ENCODE data around the gene SMIM11.

- TF ChIP-seq, protein P1, sequence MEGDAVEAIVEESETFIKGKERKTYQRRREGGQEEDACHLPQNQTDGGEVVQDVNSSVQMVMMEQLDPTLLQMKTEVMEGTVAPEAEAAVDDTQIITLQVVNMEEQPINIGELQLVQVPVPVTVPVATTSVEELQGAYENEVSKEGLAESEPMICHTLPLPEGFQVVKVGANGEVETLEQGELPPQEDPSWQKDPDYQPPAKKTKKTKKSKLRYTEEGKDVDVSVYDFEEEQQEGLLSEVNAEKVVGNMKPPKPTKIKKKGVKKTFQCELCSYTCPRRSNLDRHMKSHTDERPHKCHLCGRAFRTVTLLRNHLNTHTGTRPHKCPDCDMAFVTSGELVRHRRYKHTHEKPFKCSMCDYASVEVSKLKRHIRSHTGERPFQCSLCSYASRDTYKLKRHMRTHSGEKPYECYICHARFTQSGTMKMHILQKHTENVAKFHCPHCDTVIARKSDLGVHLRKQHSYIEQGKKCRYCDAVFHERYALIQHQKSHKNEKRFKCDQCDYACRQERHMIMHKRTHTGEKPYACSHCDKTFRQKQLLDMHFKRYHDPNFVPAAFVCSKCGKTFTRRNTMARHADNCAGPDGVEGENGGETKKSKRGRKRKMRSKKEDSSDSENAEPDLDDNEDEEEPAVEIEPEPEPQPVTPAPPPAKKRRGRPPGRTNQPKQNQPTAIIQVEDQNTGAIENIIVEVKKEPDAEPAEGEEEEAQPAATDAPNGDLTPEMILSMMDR (IDR thresholded peaks at IDR 0.05): no peak
- TF ChIP-seq EZH2 (IDR thresholded peaks at IDR 0.05; ENCODE audit: borderline replicate concordance, insufficient read depth, low read depth, low read length, poor library complexity, severe bottlenecking): no peak
Measured at GRCh38 chr21:34345091-34345871, 30.0 kb upstream of the SMIM11 start.

All from B cell (primary cell).